HepG2 (cell line): Measurements from ENCODE around the gene UBXN2A. TPM values are rescaled to one million over a fixed set of nuclear protein-coding genes. Genes with fewer than 3 reads are reported as not detected.

Source experiments
- ERF ChIP-seq: IDR thresholded peaks from 2 replicates; pipeline ENCODE4 v1.6.1; 2018; ENCODE audit warnings: missing biosample characterization, missing genetic modification reagents
- GLI4 ChIP-seq: sonication (generic); formaldehyde crosslinking; IDR thresholded peaks from 2 replicates; pipeline ENCODE4 v1.5.1; 2020; ENCODE audit warnings: missing genetic modification reagents, mild to moderate bottlenecking, moderate library complexity, borderline replicate concordance
- MXD1 ChIP-seq: sonication (generic); formaldehyde crosslinking; IDR thresholded peaks from 2 replicates; pipeline ENCODE4 v1.4.0; 2020; ENCODE audit warnings: mild to moderate bottlenecking, missing genetic modification reagents
- NCOR1 ChIP-seq: fragments of 200-600 bp; sonication (generic); IDR thresholded peaks from 2 replicates; pipeline ENCODE4 v1.7.0; 2017; ENCODE audit warnings: antibody characterized with exemption, low read length, borderline replicate concordance
- NFKB2 ChIP-seq: sonication (generic); formaldehyde crosslinking; IDR thresholded peaks from 2 replicates; pipeline ENCODE4 v1.4.0; 2020; ENCODE audit warnings: missing genetic modification reagents, borderline replicate concordance
- REXO4 ChIP-seq: sonication (generic); formaldehyde crosslinking; IDR thresholded peaks from 2 replicates; pipeline ENCODE4 v1.8.0; 2022; ENCODE audit warnings: missing genetic modification reagents, mild to moderate bottlenecking, borderline replicate concordance
- SAFB2 ChIP-seq: sonication (generic); formaldehyde crosslinking; IDR thresholded peaks from 2 replicates; pipeline ENCODE4 v1.5.1; 2020; ENCODE audit warnings: missing genetic modification reagents, low read depth, mild to moderate bottlenecking, borderline replicate concordance
- TBL1XR1 ChIP-seq: fragments of 150-350 bp; IDR thresholded peaks from 2 replicates; pipeline ENCODE4 v1.6.1; 2014; ENCODE audit warnings: borderline replicate concordance, low read length; ENCODE audit not compliant: partially characterized antibody
- ZBTB3 ChIP-seq: sonication (generic); formaldehyde crosslinking; IDR thresholded peaks from 2 replicates; pipeline ENCODE4 v1.4.0; 2020; ENCODE audit warnings: low read depth, mild to moderate bottlenecking, moderate library complexity, missing genetic modification reagents, borderline replicate concordance
- ZBTB49 ChIP-seq: sonication (generic); formaldehyde crosslinking; IDR thresholded peaks from 2 replicates; pipeline ENCODE4 v1.4.0; 2020; ENCODE audit warnings: missing genetic modification reagents, borderline replicate concordance
- ZKSCAN8 ChIP-seq: IDR thresholded peaks from 2 replicates; pipeline ENCODE4 v1.6.1; 2016; ENCODE audit warnings: borderline replicate concordance, missing genetic modification reagents, missing compliant biosample characterization
- ZNF124 ChIP-seq: sonication (generic); formaldehyde crosslinking; IDR thresholded peaks from 2 replicates; pipeline ENCODE4 v1.4.0; 2020; ENCODE audit warnings: missing genetic modification reagents
- ZNF225 ChIP-seq: sonication (generic); formaldehyde crosslinking; IDR thresholded peaks from 2 replicates; pipeline ENCODE4 v1.4.0; 2020; ENCODE audit warnings: mild to moderate bottlenecking, missing genetic modification reagents
- ZNF362 ChIP-seq: sonication (generic); formaldehyde crosslinking; IDR thresholded peaks from 2 replicates; pipeline ENCODE4 v1.4.0; 2020; ENCODE audit warnings: missing genetic modification reagents, mild to moderate bottlenecking, borderline replicate concordance
- ZNF543 ChIP-seq: sonication (generic); formaldehyde crosslinking; IDR thresholded peaks from 2 replicates; pipeline ENCODE4 v1.4.0; 2020; ENCODE audit warnings: mild to moderate bottlenecking, missing genetic modification reagents
- ZNF562 ChIP-seq: sonication (generic); formaldehyde crosslinking; IDR thresholded peaks from 2 replicates; pipeline ENCODE4 v1.8.0; 2022; ENCODE audit warnings: missing genetic modification reagents, borderline replicate concordance
- ZNF609 ChIP-seq: sonication (generic); formaldehyde crosslinking; IDR thresholded peaks from 2 replicates; pipeline ENCODE4 v1.4.0; 2020; ENCODE audit warnings: mild to moderate bottlenecking, missing genetic modification reagents, borderline replicate concordance
- ZNF850 ChIP-seq: sonication (generic); formaldehyde crosslinking; conservative IDR thresholded peaks from 2 replicates; pipeline ENCODE4 v1.9.0; 2021; ENCODE audit warnings: mild to moderate bottlenecking, missing genetic modification reagents
- ZSCAN31 ChIP-seq: sonication (generic); formaldehyde crosslinking; IDR thresholded peaks from 2 replicates; pipeline ENCODE4 v1.5.0; 2020; ENCODE audit warnings: low read depth, mild to moderate bottlenecking, missing genetic modification reagents
- polyA plus RNA-seq, 8 experiments: library from polyadenylated mRNA; depleted of rRNA in 3 of 8; stranded (reverse) in 7 of 8; unstranded in 1 of 8; fragments of >200 nt; fragmentation: Illumina TruSeq in 4 of 8; extraction: Trizol in 4 of 8; gene quantifications; 2 replicates each; pipeline versions ENCODE4 v1.2.1 to v1.2.3, GENCODE V29; 2011 to 2016; ENCODE audit warnings: low read depth in 4 of 8, missing spikeins in 1 of 8, mixed read lengths in 1 of 8; ENCODE audit not compliant: insufficient read depth in 1 of 8
- total RNA-seq, 5 experiments: library from RNA; depleted of rRNA; stranded (reverse); fragments of >200 nt; fragmentation: Illumina TruSeq; extraction: Trizol; gene quantifications; 2 replicates each; pipeline ENCODE4 v1.2.3, GENCODE V29; 2016; ENCODE audit warnings: low read depth in 1 of 5

The UBXN2A gene
- total and polyA plus RNA-seq, 2 of the 13 experiments (the other 11 are each of a cell fraction or from before 2014, with no cell fraction given): 8.3 to 20.9 TPM

- TF ChIP-seq MXD1 (CRISPR knock-in tag): peak; percentile 94
- peak; percentile 82; the same call in 1 of the 2 replicates for TF ChIP-seq ZBTB3 (CRISPR knock-in tag)
- TF ChIP-seq ZNF362 (CRISPR knock-in tag): peak; percentile 79; the same call in 1 of the 2 replicates
- peak; percentile 65; the same call in 1 of the 2 replicates for TF ChIP-seq ZKSCAN8 (CRISPR knock-in tag)
- TF ChIP-seq ZNF562 (CRISPR knock-in tag): no peak
- no peak for TF ChIP-seq ZBTB49
- no peak for TF ChIP-seq NCOR1
- peak; percentile 89 for TF ChIP-seq ERF (CRISPR knock-in tag)
- TF ChIP-seq NFKB2 (CRISPR knock-in tag): peak; percentile 93; the same call in 1 of the 2 replicates
- peak; percentile 61; the same call in 1 of the 2 replicates for TF ChIP-seq ZNF609
- TF ChIP-seq ZNF850 (CRISPR knock-in tag): no peak
- TF ChIP-seq ZSCAN31 (CRISPR knock-in tag): peak; percentile 99
- TF ChIP-seq SAFB2 (CRISPR knock-in tag): peak; percentile 33; the same call in 1 of the 2 replicates
- peak; percentile 59; the same call in 1 of the 2 replicates for TF ChIP-seq ZNF543 (CRISPR knock-in tag)
- no peak; the same call in 1 of the 2 replicates for TF ChIP-seq ZNF225 (CRISPR knock-in tag)
- peak; percentile 47 for TF ChIP-seq TBL1XR1
- peak; percentile 88; the same call in 1 of the 2 replicates for TF ChIP-seq GLI4 (CRISPR knock-in tag)
- TF ChIP-seq REXO4 (CRISPR knock-in tag): peak; percentile 82; the same call in 1 of the 2 replicates
- peak; percentile 81 for TF ChIP-seq ZNF124 (CRISPR knock-in tag)
Observed at GRCh38 chr2:23926750-23927571, 13.3 kb upstream of the UBXN2A start, which contains the start of gene ATAD2B (continued).
